ENCODE measurements around the gene KIFC1. TPM values are rescaled to one million over a fixed set of nuclear protein-coding genes. Genes with fewer than 3 reads are reported as not detected.
"Not testable (repeated sequence)": the region's sequence is repeated elsewhere in the genome, so short reads cannot be mapped to it uniquely, and the experiment has no call there.

KIFC1 gene, protein sequence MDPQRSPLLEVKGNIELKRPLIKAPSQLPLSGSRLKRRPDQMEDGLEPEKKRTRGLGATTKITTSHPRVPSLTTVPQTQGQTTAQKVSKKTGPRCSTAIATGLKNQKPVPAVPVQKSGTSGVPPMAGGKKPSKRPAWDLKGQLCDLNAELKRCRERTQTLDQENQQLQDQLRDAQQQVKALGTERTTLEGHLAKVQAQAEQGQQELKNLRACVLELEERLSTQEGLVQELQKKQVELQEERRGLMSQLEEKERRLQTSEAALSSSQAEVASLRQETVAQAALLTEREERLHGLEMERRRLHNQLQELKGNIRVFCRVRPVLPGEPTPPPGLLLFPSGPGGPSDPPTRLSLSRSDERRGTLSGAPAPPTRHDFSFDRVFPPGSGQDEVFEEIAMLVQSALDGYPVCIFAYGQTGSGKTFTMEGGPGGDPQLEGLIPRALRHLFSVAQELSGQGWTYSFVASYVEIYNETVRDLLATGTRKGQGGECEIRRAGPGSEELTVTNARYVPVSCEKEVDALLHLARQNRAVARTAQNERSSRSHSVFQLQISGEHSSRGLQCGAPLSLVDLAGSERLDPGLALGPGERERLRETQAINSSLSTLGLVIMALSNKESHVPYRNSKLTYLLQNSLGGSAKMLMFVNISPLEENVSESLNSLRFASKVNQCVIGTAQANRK
- 30.1 to 31.3 TPM (median 30.3 TPM) in 3 replicates for total RNA-seq

DNA sequence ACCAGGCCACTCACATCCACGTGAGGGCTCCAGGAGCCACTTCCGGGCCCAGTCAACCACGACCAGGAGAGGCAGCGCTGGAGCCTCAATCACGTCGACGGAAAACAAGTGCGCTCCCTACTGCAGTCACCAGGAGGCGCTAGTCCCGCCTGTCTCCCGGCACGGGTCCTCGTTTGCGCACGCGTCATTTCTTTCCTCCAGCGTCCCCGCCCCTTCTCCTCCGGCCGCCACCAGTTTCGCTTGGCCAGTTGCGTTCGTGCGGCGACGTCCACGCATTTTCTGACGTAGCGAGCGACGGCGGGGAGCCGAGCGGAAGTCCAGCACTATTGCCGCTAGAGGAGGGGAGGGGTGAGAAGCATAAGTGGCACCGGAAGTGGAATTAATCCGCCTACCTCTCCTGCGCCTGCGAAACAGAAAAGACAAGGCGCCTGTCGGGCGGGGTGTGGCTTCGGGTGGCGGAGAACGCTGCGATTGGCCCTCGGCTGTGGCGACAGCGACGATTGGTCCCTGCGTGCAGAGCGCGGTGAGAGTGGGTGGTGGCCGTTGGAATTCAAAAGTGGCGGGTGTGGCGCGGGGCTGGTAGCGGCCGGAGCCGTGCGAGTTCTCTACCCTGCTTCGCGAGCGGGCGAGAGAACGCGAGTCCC lies at the start of gene KIFC1:
KIFC1 (plus strand) TSS at position 546 of the 644 bp plus-strand sequence. CDS start 163 bp downstream, outside the sequence.
- peak; percentile 98 to 99 for DNase-seq (ENCODE audit: low spot score in 2 of 2, unreplicated experiment in 2 of 2)
- peaks cover 35% of the 10 kb centered on the region for H3K4me1 Mint-ChIP-seq
- no peaks in the 10 kb centered on the region for H3K36me3 Mint-ChIP-seq
- no peaks in the 10 kb centered on the region for H3K27me3 Mint-ChIP-seq (ENCODE audit: low read depth)
- peak within 1 kb of the TSS; percentile 83 for H3K4me3 Mint-ChIP-seq
- H3K27ac Mint-ChIP-seq = peak within 1 kb of the TSS; percentile 97
- TF ChIP-seq, protein P1, sequence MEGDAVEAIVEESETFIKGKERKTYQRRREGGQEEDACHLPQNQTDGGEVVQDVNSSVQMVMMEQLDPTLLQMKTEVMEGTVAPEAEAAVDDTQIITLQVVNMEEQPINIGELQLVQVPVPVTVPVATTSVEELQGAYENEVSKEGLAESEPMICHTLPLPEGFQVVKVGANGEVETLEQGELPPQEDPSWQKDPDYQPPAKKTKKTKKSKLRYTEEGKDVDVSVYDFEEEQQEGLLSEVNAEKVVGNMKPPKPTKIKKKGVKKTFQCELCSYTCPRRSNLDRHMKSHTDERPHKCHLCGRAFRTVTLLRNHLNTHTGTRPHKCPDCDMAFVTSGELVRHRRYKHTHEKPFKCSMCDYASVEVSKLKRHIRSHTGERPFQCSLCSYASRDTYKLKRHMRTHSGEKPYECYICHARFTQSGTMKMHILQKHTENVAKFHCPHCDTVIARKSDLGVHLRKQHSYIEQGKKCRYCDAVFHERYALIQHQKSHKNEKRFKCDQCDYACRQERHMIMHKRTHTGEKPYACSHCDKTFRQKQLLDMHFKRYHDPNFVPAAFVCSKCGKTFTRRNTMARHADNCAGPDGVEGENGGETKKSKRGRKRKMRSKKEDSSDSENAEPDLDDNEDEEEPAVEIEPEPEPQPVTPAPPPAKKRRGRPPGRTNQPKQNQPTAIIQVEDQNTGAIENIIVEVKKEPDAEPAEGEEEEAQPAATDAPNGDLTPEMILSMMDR (IDR thresholded peaks at IDR 0.05; ENCODE audit: unreplicated experiment) = peak; percentile 94
- no peaks in the 10 kb centered on the region for H3K9me3 Mint-ChIP-seq

- not testable (repeated sequence) for H3K4me3 Mint-ChIP-seq
- peaks cover 25% of the 10 kb centered on the region for H3K4me1 Mint-ChIP-seq
These were observed 48.0 kb upstream of the KIFC1 start for GRCh38 chr6:33343606-33343952.

GRCh38 chr6:33343953-33344611 lies 47.5 kb upstream of the KIFC1 start:
- Mint-ChIP-seq H3K27ac (no peak overlapping the region), H3K27me3 (ENCODE audit: low read depth) (peaks cover 2% of the 10 kb centered on the region), H3K4me3 (no peak overlapping the region), H3K4me1 (peaks cover 30% of the 10 kb centered on the region), H3K36me3 (no peaks in the 10 kb centered on the region), H3K9me3 (no peaks in the 10 kb centered on the region)
- TF ChIP-seq, protein P1 (IDR thresholded peaks at IDR 0.05; ENCODE audit: unreplicated experiment) = no peak
- no peak for DNase-seq (ENCODE audit: low spot score in 2 of 2, unreplicated experiment in 2 of 2)

More at GRCh38 chr6:33343606-33343952, 48.0 kb upstream of the KIFC1 start:
- H3K36me3 Mint-ChIP-seq; H3K27ac Mint-ChIP-seq; H3K27me3 Mint-ChIP-seq (ENCODE audit: low read depth); DNase-seq (ENCODE audit: low spot score in 2 of 2, unreplicated experiment in 2 of 2); H3K9me3 Mint-ChIP-seq: not testable (repeated sequence)

GRCh38 chr6:33344701-33345697 lies 46.6 kb upstream of the KIFC1 start:
- Mint-ChIP-seq H3K27me3 (ENCODE audit: low read depth) (peaks cover 2% of the 10 kb centered on the region), H3K9me3 (no peaks in the 10 kb centered on the region), H3K4me1 (peaks cover 38% of the 10 kb centered on the region), H3K27ac (peak overlapping the region; percentile 89), H3K4me3 (peak overlapping the region; percentile 9), H3K36me3 (no peaks in the 10 kb centered on the region)
- peak; percentile 40 to 53 for DNase-seq (ENCODE audit: low spot score in 2 of 2, unreplicated experiment in 2 of 2)
- TF ChIP-seq, protein P1 (IDR thresholded peaks at IDR 0.05; ENCODE audit: unreplicated experiment) = peak; percentile 74

- not testable (repeated sequence) for DNase-seq (ENCODE audit: low spot score in 2 of 2, unreplicated experiment in 2 of 2); H3K36me3 Mint-ChIP-seq; H3K27me3 Mint-ChIP-seq (ENCODE audit: low read depth); H3K27ac Mint-ChIP-seq; H3K9me3 Mint-ChIP-seq; H3K4me3 Mint-ChIP-seq
- peaks cover 38% of the 10 kb centered on the region for H3K4me1 Mint-ChIP-seq
These were observed 44.7 kb upstream of the KIFC1 start for GRCh38 chr6:33346972-33347371.
